ENCODE measurements around the gene KCNH2.

The KCNH2 gene

DNA sequence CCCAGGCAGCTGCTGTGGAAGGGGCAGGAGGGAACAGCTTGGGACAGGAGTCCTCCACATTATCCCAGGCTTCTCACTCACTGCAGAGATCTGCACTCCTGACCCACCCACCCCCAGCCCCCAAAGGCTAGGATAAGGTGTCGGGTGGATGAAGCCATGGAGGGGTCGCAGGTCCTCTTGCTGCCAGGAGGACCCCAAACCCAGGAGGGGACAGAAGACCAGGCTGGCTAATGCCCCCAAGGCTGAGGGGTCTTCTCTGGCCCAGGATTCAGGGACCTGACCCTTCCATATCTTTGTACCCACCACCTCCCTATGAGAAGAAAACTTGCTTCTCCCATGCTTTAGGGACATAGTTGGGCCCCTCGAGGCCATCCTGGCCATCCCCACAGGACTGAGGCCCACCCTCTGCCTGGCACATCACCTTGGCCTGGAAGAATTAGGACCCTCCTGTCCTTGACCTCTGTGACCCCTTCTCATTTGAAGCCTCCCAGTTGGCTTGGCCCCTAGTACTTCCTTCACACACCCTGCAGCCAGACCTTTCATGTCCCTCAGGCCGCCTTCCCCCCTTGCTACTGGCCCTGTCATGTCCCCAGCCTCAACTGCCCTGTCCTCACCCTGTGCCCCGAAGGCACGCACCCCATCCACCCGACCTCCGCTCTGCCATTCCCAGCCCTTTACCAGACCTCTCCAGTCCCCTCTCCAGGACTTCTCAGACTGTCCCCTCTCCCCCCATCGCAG is 21.6 kb downstream of the KCNH2 start:
- H3K4me3 Mint-ChIP-seq: no peak overlapping the region
- no peak overlapping the region for H3K27ac Mint-ChIP-seq
- H3K27me3 Mint-ChIP-seq (ENCODE audit: low read depth): peaks cover 36% of the 10 kb centered on the region

DNA sequence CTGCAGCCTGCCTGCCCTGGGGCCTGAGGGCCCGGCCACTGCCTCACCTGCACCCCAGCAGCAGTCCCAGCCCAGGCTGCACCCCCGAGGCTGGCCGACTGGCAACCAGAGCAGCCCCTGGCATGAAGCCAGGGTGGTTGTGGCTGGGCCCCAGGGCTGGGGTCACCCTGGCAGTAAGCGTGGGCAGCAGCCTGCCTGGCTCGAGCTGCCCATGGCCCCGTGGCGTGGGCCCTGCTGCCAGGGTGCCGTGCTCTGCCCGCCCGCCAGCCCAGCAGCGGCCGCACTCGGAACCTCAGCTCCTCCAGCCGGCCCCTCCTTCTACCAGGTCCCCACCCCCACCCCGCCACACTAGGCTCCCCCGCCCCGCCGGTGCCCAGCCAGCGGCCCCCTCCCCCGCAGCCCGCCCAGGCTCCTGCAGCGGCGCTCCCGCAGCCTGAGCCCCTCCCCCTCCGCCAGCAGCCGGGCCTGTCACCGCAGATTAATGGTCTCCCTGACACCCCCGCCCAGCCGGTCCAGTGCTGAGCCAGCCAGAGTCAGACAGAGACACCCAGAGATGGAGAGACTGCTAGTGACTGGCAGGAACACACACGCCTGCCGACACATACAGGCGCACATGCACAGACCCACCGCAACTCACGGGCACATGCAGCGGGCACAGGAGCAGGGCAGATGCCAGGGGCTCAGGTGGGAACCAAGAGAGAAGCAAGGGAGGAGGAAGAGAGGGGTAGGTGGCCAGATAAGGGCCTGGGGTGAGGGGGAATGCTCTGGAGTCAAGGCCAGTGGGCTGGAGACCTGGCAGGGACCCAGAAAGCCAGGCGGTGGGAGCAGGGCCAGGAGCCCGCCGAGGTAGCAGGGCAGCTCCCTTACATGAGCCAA is 22.4 kb downstream of the KCNH2 start:
- peaks cover 36% of the 10 kb centered on the region for H3K27me3 Mint-ChIP-seq (ENCODE audit: low read depth)
- no peak overlapping the region for H3K4me3 Mint-ChIP-seq
- no peak overlapping the region for H3K27ac Mint-ChIP-seq
- no peaks in the 10 kb centered on the region for H3K36me3 Mint-ChIP-seq (ENCODE audit: low read depth)
- no peaks in the 10 kb centered on the region for H3K9me3 Mint-ChIP-seq
- peaks cover 2% of the 10 kb centered on the region for H3K4me1 Mint-ChIP-seq (ENCODE audit: low read depth)

More for the DNA sequence above, 21.6 kb downstream of the KCNH2 start:
- no peaks in the 10 kb centered on the region for H3K36me3 Mint-ChIP-seq (ENCODE audit: low read depth)
- no peaks in the 10 kb centered on the region for H3K9me3 Mint-ChIP-seq
- H3K4me1 Mint-ChIP-seq (ENCODE audit: low read depth): peaks cover 2% of the 10 kb centered on the region

DNA sequence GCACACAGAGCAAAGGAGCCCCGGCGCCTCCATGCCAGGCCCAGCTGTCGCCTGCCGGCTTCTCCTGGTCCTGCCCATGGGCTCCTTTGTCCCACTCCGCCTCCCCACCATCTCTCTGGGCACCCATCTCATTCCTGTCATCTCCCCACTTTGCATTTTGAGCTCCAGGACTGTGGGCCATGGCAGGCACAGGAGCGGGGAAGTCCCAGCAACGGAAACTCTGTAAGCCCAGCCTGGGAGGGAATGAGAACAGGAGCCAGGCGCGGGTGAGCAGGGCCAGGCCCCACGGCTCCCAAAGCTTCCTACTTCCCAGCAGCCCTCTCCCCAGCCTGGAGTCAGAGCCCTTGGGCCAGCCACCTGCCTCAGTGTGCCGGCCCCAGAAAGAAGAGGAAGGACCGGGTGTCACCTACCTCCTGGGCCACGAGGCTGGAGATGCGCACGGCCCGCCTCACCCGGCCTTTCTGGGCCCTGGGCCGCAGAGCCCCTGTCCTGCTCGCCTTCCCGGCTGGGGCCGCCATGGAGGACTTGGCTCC is 23.1 kb downstream of the KCNH2 start:
- Mint-ChIP-seq H3K9me3 (no peaks in the 10 kb centered on the region), H3K4me3 (no peak overlapping the region), H3K27me3 (ENCODE audit: low read depth) (peaks cover 32% of the 10 kb centered on the region), H3K36me3 (ENCODE audit: low read depth) (no peaks in the 10 kb centered on the region), H3K4me1 (ENCODE audit: low read depth) (peaks cover 2% of the 10 kb centered on the region), H3K27ac (no peak overlapping the region)

DNA sequence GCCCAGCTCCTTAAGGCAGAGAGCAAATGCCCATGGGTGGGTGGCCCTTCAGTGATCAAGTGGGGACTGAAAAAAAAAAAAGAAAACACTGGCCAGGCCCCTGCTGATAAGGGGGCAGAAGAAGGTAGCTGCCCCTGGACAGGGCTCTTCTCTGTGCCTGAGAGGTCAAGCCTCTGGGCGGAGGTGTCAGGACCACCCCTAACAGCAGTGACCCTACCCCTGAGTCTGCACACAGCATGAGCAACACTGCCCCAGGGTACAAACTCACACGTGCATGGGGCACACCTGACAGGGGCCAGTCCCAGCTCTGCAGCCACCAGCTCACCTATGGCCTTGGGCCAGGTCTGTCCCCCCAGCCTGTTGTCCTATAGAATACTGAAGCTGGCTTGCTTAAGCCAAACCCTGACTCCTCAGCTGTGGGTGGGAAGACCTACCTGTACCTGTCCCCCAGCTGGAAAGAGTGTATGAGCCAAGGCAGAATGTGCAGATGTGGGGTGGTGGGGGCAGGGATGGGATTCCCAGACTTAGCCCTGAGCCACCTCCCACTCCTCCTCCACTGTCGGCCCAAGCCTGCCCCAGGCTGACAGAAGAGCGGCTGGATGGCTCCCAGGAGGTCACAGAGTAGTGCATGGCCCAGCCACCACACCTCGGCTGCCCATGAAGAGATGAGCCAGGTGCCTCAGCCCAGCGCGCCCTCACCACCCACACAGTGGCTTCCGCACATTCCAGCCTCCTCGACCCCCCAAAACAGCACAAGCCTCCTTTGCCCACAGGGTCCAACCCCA is 23.7 kb downstream of the KCNH2 start:
- no peaks in the 10 kb centered on the region for H3K9me3 Mint-ChIP-seq
- no peaks in the 10 kb centered on the region for H3K36me3 Mint-ChIP-seq (ENCODE audit: low read depth)
- H3K27ac Mint-ChIP-seq: no peak overlapping the region

DNA sequence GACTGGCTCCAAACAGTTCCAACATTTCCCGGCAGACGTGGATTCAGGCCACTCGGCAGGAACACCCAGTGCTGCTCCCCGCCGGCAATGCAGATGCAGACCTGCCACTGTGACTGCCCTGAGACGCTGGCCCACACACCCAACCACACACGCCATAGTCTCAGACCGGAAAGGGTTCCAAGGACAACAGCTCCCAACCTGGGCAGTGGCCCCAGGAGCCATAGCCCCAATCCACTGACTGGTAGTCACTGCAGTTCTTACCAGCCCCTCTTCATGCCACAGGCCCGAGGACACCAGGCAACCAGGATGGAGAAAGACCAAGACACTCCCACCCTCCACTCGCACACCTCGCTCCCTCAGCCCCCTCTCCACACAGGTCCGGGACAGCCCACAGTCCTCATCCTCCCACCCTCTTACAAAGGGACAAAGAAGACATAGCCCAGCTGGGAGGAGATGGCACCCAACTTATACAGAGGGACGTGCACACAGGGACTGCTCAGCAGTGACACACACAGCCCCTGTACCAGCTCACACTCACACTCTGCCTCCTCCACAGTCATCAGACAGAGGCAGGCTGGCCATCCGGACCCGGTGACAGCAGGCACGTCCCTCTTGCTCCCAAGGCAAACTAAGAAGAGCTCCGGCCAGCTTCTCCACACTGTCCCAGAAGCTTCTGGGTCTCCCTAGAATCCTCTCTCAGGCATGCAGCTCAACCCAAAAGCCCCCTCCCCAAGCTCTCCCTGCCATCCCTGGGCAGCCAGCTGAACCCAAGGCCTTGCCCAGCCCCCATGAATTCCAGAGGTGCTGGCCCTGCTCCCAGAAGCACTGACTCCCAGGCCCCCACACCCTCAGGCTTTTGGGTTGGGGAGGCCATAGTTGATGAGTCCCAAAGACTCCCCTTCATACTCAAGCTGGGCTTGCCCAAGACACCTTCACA is 24.8 kb downstream of the KCNH2 start:
- Mint-ChIP-seq H3K4me1 (ENCODE audit: low read depth) (no peaks in the 10 kb centered on the region), H3K27ac (no peak overlapping the region), H3K4me3 (no peak overlapping the region), H3K36me3 (ENCODE audit: low read depth) (no peaks in the 10 kb centered on the region), H3K27me3 (ENCODE audit: low read depth) (peaks cover 24% of the 10 kb centered on the region), H3K9me3 (no peaks in the 10 kb centered on the region)

More for the DNA sequence above, 23.7 kb downstream of the KCNH2 start:
- H3K4me3 Mint-ChIP-seq: no peak overlapping the region
- H3K27me3 Mint-ChIP-seq (ENCODE audit: low read depth): peaks cover 28% of the 10 kb centered on the region
- H3K4me1 Mint-ChIP-seq (ENCODE audit: low read depth): no peaks in the 10 kb centered on the region

DNA sequence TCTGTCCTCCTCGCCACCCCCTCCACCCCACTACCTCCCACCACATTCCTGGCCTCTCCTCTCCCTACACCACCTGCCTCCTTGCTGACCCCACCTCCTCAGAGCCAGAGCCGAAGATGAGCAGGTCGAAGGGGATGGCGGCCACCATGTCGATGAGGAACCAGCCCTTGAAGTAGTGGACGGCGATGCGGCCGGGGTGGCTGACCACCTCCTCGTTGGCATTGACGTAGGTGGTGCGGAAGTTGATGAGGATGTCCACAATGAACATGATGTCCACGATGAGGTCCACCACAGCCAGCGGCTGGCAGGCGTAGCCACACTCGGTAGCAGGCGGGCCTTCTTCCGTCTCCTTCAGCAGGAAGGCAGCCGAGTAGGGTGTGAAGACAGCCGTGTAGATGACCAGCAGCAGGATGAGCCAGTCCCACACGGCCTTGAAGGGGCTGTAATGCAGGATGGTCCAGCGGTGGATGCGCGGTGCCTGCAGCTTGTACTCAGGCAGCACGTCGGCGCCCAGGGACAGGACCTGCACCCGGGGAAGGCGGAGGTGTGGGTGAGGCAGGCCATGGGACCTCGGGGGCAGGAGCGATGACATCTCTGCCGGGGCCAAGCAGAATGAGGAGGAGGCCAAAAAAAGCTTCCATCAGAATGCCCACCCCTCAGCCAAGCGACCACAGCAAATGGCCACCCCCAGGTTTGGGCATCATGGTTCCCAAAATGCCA is 25.6 kb downstream of the KCNH2 start:
- no peaks in the 10 kb centered on the region for H3K4me1 Mint-ChIP-seq (ENCODE audit: low read depth)
- H3K27ac Mint-ChIP-seq: no peak overlapping the region
- no peak overlapping the region for H3K4me3 Mint-ChIP-seq
- peaks cover 23% of the 10 kb centered on the region for H3K27me3 Mint-ChIP-seq (ENCODE audit: low read depth)
- H3K36me3 Mint-ChIP-seq (ENCODE audit: low read depth): no peaks in the 10 kb centered on the region
- H3K9me3 Mint-ChIP-seq: no peaks in the 10 kb centered on the region

DNA sequence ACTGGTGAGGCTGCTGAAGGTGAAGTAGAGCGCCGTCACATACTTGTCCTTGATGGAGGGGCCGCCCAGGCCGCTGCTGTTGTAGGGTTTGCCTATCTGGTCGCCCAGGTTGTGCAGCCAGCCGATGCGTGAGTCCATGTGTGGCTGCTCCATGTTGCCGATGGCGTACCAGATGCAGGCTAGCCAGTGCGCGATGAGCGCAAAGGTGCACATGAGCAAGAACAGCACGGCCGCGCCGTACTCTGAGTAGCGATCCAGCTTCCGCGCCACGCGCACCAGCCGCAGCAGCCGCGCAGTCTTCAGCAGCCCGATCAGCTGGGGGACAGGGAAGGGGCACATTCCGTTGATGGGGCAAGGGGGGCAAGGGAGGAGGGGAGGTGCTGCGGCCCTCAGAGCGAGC is 26.6 kb downstream of the KCNH2 start:
- H3K27ac Mint-ChIP-seq: no peak overlapping the region
- H3K4me1 Mint-ChIP-seq (ENCODE audit: low read depth): no peaks in the 10 kb centered on the region
- H3K36me3 Mint-ChIP-seq (ENCODE audit: low read depth): no peaks in the 10 kb centered on the region
- peaks cover 13% of the 10 kb centered on the region for H3K27me3 Mint-ChIP-seq (ENCODE audit: low read depth)
- no peak overlapping the region for H3K4me3 Mint-ChIP-seq
- no peaks in the 10 kb centered on the region for H3K9me3 Mint-ChIP-seq

DNA sequence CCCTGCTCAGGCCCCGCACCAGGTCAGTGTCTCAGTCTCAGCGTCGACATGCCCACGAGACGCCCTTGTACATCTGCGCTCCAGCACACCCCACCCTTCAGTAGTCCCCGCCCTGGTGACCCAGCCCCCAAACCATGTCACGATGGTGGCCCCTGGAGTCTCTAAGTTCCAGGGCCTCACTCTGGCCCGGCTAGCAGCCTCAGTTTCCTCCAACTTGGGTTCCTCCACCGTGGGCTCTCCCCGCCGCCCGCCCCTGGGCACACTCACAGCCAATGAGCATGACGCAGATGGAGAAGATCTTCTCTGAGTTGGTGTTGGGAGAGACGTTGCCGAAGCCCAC is 27.0 kb downstream of the KCNH2 start:
- Mint-ChIP-seq H3K27me3 (ENCODE audit: low read depth) (peaks cover 13% of the 10 kb centered on the region), H3K4me3 (no peak overlapping the region)

DNA sequence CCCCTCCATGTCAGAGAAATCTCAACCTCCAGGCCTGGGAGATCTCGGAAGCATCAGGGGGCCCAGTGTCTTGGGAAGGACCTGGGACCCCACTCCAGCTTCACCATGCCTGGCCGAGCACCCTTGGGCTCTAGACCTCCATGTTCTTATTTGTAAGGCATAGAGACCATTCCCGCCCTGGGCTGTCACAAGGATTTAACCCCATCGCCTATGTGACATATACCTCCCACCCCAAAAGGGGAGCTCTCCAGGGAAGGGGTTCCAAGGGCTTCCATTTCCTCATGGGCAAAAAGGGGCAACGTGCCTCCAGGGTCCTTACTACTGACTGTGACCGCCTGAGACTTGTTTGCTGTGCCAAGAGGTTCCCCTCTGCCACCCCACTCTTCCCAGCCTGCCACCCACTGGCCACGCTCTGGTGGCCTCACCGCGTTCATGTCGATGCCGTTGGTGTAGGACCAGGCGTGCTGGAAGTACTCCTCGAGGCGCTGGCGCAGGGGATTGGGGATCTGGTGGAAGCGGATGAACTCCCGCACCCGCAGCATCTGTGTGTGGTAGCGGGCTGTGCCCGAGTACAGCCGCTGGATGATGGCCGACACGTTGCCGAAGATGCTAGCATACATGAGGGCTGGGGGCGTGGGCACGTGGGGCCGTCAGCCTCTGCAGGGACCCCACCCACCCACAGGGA is 27.5 kb downstream of the KCNH2 start:
- Mint-ChIP-seq H3K4me1 (ENCODE audit: low read depth) (no peaks in the 10 kb centered on the region), H3K36me3 (ENCODE audit: low read depth) (no peaks in the 10 kb centered on the region), H3K4me3 (no peak overlapping the region), H3K9me3 (no peaks in the 10 kb centered on the region), H3K27me3 (ENCODE audit: low read depth) (peaks cover 10% of the 10 kb centered on the region), H3K27ac (no peak overlapping the region)

More for the DNA sequence above, 27.0 kb downstream of the KCNH2 start:
- Mint-ChIP-seq H3K9me3 (no peaks in the 10 kb centered on the region), H3K4me1 (ENCODE audit: low read depth) (no peaks in the 10 kb centered on the region), H3K36me3 (ENCODE audit: low read depth) (no peaks in the 10 kb centered on the region), H3K27ac (no peak overlapping the region)

DNA sequence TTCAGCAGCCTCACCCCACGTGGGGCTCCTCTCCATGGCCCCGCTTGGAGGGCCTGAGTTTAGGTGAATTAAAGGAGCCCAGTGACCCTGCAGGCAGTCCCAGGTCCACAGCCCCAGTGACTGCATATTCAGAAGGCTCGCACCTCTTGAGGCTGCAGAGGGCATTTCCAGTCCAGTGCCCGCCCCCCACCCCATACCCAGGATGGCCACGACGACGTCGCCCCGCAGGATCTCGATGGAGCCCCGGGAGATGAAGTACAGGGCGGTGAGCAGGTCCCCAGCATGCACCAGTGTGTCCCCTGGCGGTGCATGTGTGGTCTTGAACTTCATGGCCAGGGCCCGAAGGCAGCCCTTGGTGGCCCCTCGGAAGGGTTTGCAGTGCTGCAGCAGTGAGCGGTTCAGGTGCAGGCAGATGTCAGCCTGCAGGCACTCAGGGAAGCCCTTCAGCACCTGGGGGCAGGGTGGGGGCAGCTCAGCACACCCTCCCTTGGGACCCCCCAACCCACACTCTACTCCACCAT is 28.1 kb downstream of the KCNH2 start:
- no peak overlapping the region for H3K4me3 Mint-ChIP-seq
- no peaks in the 10 kb centered on the region for H3K36me3 Mint-ChIP-seq (ENCODE audit: low read depth)
- peaks cover 10% of the 10 kb centered on the region for H3K27me3 Mint-ChIP-seq (ENCODE audit: low read depth)
- no peak overlapping the region for H3K27ac Mint-ChIP-seq
- H3K9me3 Mint-ChIP-seq: no peaks in the 10 kb centered on the region
- no peaks in the 10 kb centered on the region for H3K4me1 Mint-ChIP-seq (ENCODE audit: low read depth)

DNA sequence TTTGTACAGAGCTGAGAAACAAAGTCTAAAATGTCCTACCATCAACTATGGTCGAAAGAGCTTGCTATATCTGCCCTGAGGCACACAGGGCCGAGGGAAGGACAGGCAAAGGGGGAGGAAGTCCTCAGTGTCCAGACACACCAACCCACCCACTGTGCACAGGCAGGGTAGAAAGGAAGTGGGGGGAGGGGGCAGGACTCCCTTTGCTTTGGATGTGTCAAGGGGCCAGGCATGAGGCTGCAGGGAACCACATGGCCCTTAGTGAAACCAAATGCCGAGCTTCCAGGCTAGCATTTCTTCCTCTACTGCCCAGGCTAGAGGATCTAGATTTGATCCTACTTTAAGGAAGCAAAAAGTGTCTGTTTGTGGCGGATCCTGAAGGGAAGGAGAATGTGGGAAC is 28.6 kb downstream of the KCNH2 start:
- Mint-ChIP-seq H3K4me1 (ENCODE audit: low read depth) (no peaks in the 10 kb centered on the region), H3K27me3 (ENCODE audit: low read depth) (peaks cover 10% of the 10 kb centered on the region), H3K27ac (no peak overlapping the region), H3K9me3 (no peaks in the 10 kb centered on the region), H3K4me3 (no peak overlapping the region), H3K36me3 (ENCODE audit: low read depth) (no peaks in the 10 kb centered on the region)

DNA sequence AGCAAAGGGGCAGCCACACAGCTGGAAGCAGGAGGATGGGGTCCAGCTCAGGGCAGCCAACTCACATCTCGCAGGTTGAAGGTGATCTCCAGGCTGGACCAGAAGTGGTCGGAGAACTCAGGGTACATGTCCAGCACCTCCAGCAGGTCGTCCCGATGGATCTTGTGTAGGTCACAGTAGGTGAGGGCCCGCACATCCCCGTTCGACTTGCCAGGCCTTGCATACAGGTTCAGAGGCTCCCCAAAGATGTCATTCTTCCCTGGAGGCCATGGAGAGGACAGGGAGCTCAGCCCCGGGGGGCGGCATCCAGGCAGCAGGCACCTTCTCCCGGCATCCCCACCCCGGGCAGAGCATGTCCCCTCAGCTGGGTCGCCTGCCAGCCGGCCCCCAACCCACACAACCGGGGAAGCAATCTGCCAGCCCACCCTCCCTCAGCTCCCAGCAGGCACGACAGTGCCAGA is 29.3 kb downstream of the KCNH2 start:
- H3K4me1 Mint-ChIP-seq (ENCODE audit: low read depth): no peaks in the 10 kb centered on the region
- no peak overlapping the region for H3K27ac Mint-ChIP-seq
- no peaks in the 10 kb centered on the region for H3K9me3 Mint-ChIP-seq
- H3K27me3 Mint-ChIP-seq (ENCODE audit: low read depth): peaks cover 10% of the 10 kb centered on the region
- H3K4me3 Mint-ChIP-seq: no peak overlapping the region
- H3K36me3 Mint-ChIP-seq (ENCODE audit: low read depth): no peaks in the 10 kb centered on the region
